Mucosa of stomach (tissue), 1 donor: ENCODE data around the gene FZD10.

Experiments
- H3K27me3 ChIP-seq: one replicate; pipeline ENCODE4 v1.7.0; 2013; ENCODE audit warnings: mild to moderate bottlenecking, low read length; ENCODE audit not compliant: control insufficient read depth, insufficient read depth
- H3K36me3 ChIP-seq: one replicate; pipeline ENCODE4 v1.7.0; 2013; ENCODE audit warnings: low read length; ENCODE audit not compliant: control insufficient read depth, insufficient read depth
- H3K4me1 ChIP-seq: one replicate; pipeline ENCODE4 v1.7.0; 2013; ENCODE audit warnings: mild to moderate bottlenecking, low read length; ENCODE audit not compliant: control insufficient read depth, insufficient read depth
- H3K4me3 ChIP-seq: one replicate; pipeline ENCODE4 v1.7.0; 2013; ENCODE audit warnings: low read length
- H3K9ac ChIP-seq: one replicate; pipeline ENCODE4 v1.7.0; 2013; ENCODE audit warnings: mild to moderate bottlenecking, low read length, moderate library complexity
- H3K9me3 ChIP-seq: one replicate; pipeline ENCODE4 v1.7.0; 2013; ENCODE audit warnings: mild to moderate bottlenecking, low read length, moderate library complexity; ENCODE audit not compliant: control insufficient read depth
- donor health status: Pancreatic carcinoma.

The FZD10 gene

DNA sequence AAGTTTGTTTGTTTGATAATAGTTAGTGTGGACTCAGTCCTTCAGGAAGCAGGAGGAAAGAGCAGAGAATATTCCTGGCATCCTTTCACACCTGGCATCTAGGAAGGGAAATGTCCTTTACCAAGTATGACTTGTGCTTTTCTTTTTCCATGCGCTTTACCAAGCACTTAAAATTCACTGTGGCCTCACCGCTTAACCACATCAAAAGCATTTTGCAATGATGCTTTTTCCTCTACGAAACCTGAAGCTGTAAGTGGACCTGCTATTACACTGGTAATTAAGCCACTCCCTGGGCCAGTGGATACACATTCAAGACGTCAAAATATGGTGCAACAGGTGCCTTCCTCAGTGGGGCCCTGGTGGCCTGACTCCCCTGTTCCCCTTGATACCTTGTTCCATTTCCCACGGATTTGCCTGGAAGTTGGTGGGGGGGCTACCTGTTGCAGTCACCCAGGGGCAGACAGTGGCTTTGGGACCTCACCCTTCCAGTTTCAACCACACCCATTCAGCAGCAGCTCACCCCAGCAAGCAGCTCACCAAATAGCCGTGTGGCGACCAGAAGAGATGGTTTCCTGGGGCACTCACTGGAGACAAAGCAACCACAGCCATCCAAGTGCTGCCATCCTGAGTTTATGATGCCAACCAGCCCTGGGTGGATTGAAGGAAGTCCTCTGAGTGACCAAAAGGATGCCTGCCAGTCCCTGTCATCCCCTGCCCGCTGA, 14.2 kb upstream of the FZD10 start:
- Histone ChIP-seq H3K4me1 (no peaks in the 10 kb centered on the region), H3K27me3 (peaks cover 4% of the 10 kb centered on the region), H3K4me3 (no peak overlapping the region), H3K36me3 (no peaks in the 10 kb centered on the region), H3K9ac (no peak overlapping the region), H3K9me3 (no peaks in the 10 kb centered on the region)

GRCh38 chr12:130151846-130152245, 10.4 kb upstream of the FZD10 start:
- H3K36me3 ChIP-seq: no peaks in the 10 kb centered on the region
- peaks cover 11% of the 10 kb centered on the region for H3K27me3 ChIP-seq
- H3K4me3 ChIP-seq: no peak overlapping the region

GRCh38 chr12:130152386-130152785, 9.9 kb upstream of the FZD10 start:
- Histone ChIP-seq H3K36me3 (no peaks in the 10 kb centered on the region), H3K9me3 (no peaks in the 10 kb centered on the region), H3K27me3 (peaks cover 17% of the 10 kb centered on the region), H3K9ac (no peak overlapping the region), H3K4me3 (no peak overlapping the region), H3K4me1 (no peaks in the 10 kb centered on the region)

More at GRCh38 chr12:130151846-130152245, 10.4 kb upstream of the FZD10 start:
- no peaks in the 10 kb centered on the region for H3K9me3 ChIP-seq
- H3K9ac ChIP-seq: no peak overlapping the region
- no peaks in the 10 kb centered on the region for H3K4me1 ChIP-seq

- Histone ChIP-seq H3K4me1 (no peaks in the 10 kb centered on the region), H3K9ac (no peak overlapping the region), H3K9me3 (no peaks in the 10 kb centered on the region), H3K27me3 (peaks cover 26% of the 10 kb centered on the region), H3K4me3 (no peak overlapping the region), H3K36me3 (no peaks in the 10 kb centered on the region)
These were observed 8.5 kb upstream of the FZD10 start for GRCh38 chr12:130153803-130154202.

GRCh38 chr12:130154276-130155070, 7.8 kb upstream of the FZD10 start:
- H3K36me3 ChIP-seq: no peaks in the 10 kb centered on the region
- no peaks in the 10 kb centered on the region for H3K9me3 ChIP-seq
- H3K4me1 ChIP-seq: no peaks in the 10 kb centered on the region
- H3K4me3 ChIP-seq: no peak overlapping the region
- H3K27me3 ChIP-seq: peaks cover 28% of the 10 kb centered on the region
- no peak overlapping the region for H3K9ac ChIP-seq

DNA sequence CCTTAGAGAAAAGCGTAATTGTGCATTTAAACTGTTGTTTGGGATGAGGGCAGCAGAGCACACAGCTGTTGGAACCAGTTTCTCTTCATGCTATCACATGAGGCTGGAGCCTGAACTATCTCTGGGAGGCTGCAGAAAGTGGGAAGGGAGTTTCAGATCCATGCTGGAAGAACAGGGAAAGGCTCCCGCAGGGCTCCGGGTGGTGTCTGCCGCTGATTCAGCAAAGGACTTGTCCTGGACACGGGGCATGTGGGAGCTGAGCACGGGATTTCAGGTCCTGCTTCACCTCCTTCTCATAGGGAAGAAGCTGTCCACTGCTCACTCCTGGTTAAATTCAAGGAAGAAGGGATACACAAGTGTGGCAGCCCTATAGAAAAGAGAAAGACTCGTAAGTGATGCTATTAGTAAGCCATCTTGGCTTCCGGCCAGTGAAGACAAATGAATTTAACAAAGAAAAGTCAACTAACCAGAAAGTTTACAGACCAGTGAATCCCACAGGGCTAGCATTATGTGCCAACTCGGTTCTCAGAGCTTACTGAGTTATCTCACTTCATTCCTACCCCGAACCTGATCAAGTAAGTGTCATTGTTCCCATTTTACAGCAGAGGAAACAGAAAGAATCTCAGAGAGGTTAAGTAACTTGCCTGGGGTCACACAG, 6.7 kb upstream of the FZD10 start:
- Histone ChIP-seq H3K4me1 (no peaks in the 10 kb centered on the region), H3K36me3 (no peaks in the 10 kb centered on the region), H3K9me3 (no peaks in the 10 kb centered on the region), H3K27me3 (peaks cover 39% of the 10 kb centered on the region), H3K9ac (no peak overlapping the region), H3K4me3 (no peak overlapping the region)

- H3K4me3 ChIP-seq: no peak overlapping the region
- peaks cover 51% of the 10 kb centered on the region for H3K27me3 ChIP-seq
- no peaks in the 10 kb centered on the region for H3K9me3 ChIP-seq
- H3K36me3 ChIP-seq: no peaks in the 10 kb centered on the region
- no peak overlapping the region for H3K9ac ChIP-seq
- H3K4me1 ChIP-seq: peaks cover 1% of the 10 kb centered on the region
These were observed 5.5 kb upstream of the FZD10 start for GRCh38 chr12:130156652-130157275.

- no peak overlapping the region for H3K9ac ChIP-seq
- H3K4me3 ChIP-seq: no peak overlapping the region
- peaks cover 3% of the 10 kb centered on the region for H3K4me1 ChIP-seq
- peaks cover 60% of the 10 kb centered on the region for H3K27me3 ChIP-seq
- H3K9me3 ChIP-seq: no peaks in the 10 kb centered on the region
- H3K36me3 ChIP-seq: no peaks in the 10 kb centered on the region
These were observed 4.1 kb upstream of the FZD10 start for GRCh38 chr12:130157998-130158753.

DNA sequence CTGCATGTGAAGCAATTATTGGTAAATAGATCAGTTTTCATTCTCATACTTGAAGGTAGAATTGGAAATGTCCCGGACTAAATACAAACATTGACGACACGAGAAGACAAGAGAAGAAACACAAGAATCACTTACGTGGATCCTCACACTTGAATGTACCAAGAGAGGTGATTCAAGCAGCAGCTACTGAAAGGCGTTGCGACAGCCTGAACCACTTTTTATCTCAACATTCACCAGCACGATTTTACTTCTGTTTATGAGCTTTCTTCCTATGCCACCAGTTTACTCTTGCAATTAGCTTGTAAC, 3.6 kb upstream of the FZD10 start:
- peaks cover 3% of the 10 kb centered on the region for H3K4me1 ChIP-seq
- no peaks in the 10 kb centered on the region for H3K9me3 ChIP-seq
- H3K36me3 ChIP-seq: no peaks in the 10 kb centered on the region
- H3K27me3 ChIP-seq: peaks cover 66% of the 10 kb centered on the region
- H3K9ac ChIP-seq: no peak overlapping the region
- no peak overlapping the region for H3K4me3 ChIP-seq

- peaks cover 70% of the 10 kb centered on the region for H3K27me3 ChIP-seq
These were observed 2.0 kb upstream of the FZD10 start for GRCh38 chr12:130160306-130160705.

GRCh38 chr12:130160711-130161231, 1.5 kb upstream of the FZD10 start:
- Histone ChIP-seq H3K4me1 (peaks cover 3% of the 10 kb centered on the region), H3K9ac (no peak overlapping the region), H3K27me3 (peaks cover 72% of the 10 kb centered on the region), H3K9me3 (no peaks in the 10 kb centered on the region), H3K4me3 (no peak overlapping the region), H3K36me3 (no peaks in the 10 kb centered on the region)

More at GRCh38 chr12:130160306-130160705, 2.0 kb upstream of the FZD10 start:
- Histone ChIP-seq H3K36me3 (no peaks in the 10 kb centered on the region), H3K4me3 (no peak overlapping the region), H3K9me3 (no peaks in the 10 kb centered on the region), H3K9ac (no peak overlapping the region), H3K4me1 (peaks cover 3% of the 10 kb centered on the region)
